ENCODE measurements around the gene TMEM86A. TPM values are rescaled to one million over a fixed set of nuclear protein-coding genes. Genes with fewer than 3 reads are reported as not detected.

The TMEM86A gene
- total and polyA plus RNA-seq, 2 of the 13 experiments (the other 11 are each of a cell fraction or from before 2014, with no cell fraction given), result 0.03 to 0.07 TPM

DNA sequence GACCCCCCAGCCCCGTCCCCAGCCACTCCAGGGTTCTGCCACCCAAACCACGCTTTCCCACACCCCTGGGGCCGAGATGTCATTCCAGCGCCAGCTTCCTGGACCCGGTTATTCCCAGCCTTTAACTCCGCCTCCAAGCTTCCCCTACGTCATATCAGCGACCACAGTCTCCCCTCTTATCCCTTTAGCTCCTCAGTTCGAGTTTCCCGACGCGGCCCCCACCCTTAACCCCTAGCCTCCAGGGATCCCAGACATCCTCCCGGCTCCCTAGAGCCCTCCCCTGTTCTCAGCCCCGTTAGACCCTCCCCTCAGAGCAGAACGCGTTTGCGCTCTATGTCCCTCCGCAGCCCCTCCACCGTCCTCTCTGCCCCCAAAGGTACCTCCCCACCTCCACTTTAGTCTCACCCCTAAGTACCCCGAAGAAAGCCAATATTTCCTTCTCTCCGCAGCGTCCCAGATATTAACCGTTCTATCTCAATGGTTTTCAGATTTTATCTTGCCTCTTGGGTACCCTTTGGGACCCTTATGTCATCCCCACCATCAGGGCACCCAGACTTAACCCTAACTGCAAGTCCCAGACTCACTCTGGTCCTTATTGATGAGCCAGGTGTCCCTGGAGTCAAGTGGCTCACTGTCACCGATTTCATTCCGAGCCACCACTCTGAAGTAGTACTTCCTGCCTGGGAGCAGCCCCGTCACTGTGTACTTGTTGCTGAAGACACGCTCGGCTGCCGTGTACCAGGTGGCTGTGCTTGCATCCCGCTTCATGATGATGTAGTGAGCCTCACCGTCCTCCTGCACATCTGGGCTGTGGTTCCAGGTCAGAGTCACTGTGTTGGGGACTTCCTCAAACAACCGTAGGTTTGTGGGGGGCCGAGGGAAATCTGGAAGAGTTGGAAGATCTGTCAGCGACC lies 8.0 kb downstream of the TMEM86A start:
- POLR2A ChIA-PET, result no interaction called here
- Histone ChIP-seq H3K4me1 (ENCODE audit: insufficient read depth, low read length) (no peaks in the 10 kb centered on the region), H3K4me2 (ENCODE audit: low read depth, low read length) (no peak overlapping the region), H3K27ac (ENCODE audit: extremely low read length, insufficient read depth, low read length) (no peak overlapping the region), H2AFZ (ENCODE audit: low read length) (no peak overlapping the region), H3K79me2 (ENCODE audit: insufficient read depth, low read length) (no peaks in the 10 kb centered on the region), H3K9me3 (ENCODE audit: low read length) (no peaks in the 10 kb centered on the region), H4K20me1 (ENCODE audit: insufficient read depth, low read length) (no peaks in the 10 kb centered on the region), H3K36me3 (replicated peaks in 1 of 2; ENCODE audit: control insufficient read depth in 1 of 2, insufficient read depth in 2 of 2, low read length in 2 of 2) (no peaks in the 10 kb centered on the region), H3K4me3 (replicated peaks in 1 of 3; ENCODE audit: insufficient read depth in 1 of 3, low read depth in 2 of 3, low read length in 3 of 3) (no peak overlapping the region), H3K27me3 (ENCODE audit: control insufficient read depth in 1 of 2, insufficient read depth in 2 of 2, low read length in 2 of 2) (peaks cover 1 to 72% of the 10 kb centered on the region in 2 experiments; a peak in 4 of 5 replicates), H3K9ac (ENCODE audit: insufficient read depth, low read depth, low read length) (no peak overlapping the region)
- WGBS (ENCODE audit: low lambda C conversion rate), result 29% methylated on average over 33 of the region's 34 CpGs
- BruUV-seq (replicated peaks), result no TSS peak
- FAIRE-seq, result no peak
- in situ Hi-C loops (cut with HindIII; ENCODE audit: extremely low pct_ligation_motif_present, low pct_unique_long_range_greater_than_20kb), result no loop called here
- TF ChIP-seq, protein P1, sequence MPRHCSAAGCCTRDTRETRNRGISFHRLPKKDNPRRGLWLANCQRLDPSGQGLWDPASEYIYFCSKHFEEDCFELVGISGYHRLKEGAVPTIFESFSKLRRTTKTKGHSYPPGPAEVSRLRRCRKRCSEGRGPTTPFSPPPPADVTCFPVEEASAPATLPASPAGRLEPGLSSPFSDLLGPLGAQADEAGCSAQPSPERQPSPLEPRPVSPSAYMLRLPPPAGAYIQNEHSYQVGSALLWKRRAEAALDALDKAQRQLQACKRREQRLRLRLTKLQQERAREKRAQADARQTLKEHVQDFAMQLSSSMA (CRISPR knock-in tag; IDR thresholded peaks at IDR 0.05), result no peak
- TF ChIP-seq CREB1 (IDR thresholded peaks at IDR 0.05) (peak; percentile 65), CREB1 (CRISPR knock-in tag; IDR thresholded peaks at IDR 0.05) (no peak), SALL1 (CRISPR knock-in tag; IDR thresholded peaks at IDR 0.05) (no peak)
- no peak for DNase-seq (ENCODE audit: low spot score)
- ATAC-seq, result no peak
- intact Hi-C loops (cut with micrococcal nuclease; ENCODE audit: unreplicated experiment), result no loop called here
- CTCF ChIA-PET (ENCODE audit: low intra/inter-chr PET ratio, low total read pairs), result no interaction called here

DNA sequence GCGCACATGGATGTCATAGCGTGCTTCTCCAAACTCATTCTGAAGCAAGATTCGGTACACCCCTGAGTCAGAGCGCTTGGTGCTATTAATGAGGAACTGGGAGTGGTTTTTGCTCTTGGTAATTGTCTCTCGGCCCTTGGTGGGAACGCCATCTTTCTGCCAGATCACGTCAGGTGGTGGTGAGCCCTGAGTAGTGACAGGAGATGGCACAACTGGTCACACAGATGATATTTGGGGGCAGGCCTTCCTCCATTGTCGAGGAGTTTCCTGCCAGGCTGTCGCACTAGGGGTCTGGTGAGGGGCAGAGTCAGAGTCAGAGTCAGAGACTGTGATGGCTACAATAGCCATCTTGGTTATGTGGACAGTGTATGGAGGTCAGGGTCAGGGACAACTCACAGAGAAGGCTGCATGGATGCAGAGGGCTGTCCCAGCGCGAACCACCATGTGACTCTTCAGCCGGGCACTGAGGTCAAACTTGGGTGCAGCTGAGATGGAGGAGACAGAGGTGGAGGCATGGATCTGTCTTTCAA lies 9.3 kb downstream of the TMEM86A start:
- Histone ChIP-seq H3K4me2 (ENCODE audit: low read depth, low read length) (no peak overlapping the region), H2AFZ (ENCODE audit: low read length) (no peak overlapping the region), H4K20me1 (ENCODE audit: insufficient read depth, low read length) (no peaks in the 10 kb centered on the region), H3K4me1 (ENCODE audit: insufficient read depth, low read length) (no peaks in the 10 kb centered on the region), H3K79me2 (ENCODE audit: insufficient read depth, low read length) (no peaks in the 10 kb centered on the region), H3K27me3 (ENCODE audit: control insufficient read depth in 1 of 2, insufficient read depth in 2 of 2, low read length in 2 of 2) (peaks cover 1 to 81% of the 10 kb centered on the region in 2 experiments), H3K9me3 (ENCODE audit: low read length) (no peaks in the 10 kb centered on the region), H3K9ac (ENCODE audit: insufficient read depth, low read depth, low read length) (no peak overlapping the region), H3K27ac (ENCODE audit: extremely low read length, insufficient read depth, low read length) (no peak overlapping the region), H3K36me3 (replicated peaks in 1 of 2; ENCODE audit: control insufficient read depth in 1 of 2, insufficient read depth in 2 of 2, low read length in 2 of 2) (no peaks in the 10 kb centered on the region), H3K4me3 (replicated peaks in 1 of 3; ENCODE audit: insufficient read depth in 1 of 3, low read depth in 2 of 3, low read length in 3 of 3) (no peak overlapping the region)
- no peak for ATAC-seq
- no peak for DNase-seq (ENCODE audit: low spot score)
- no TSS peak for BruUV-seq (replicated peaks)
- TF ChIP-seq STAG1 (CRISPR knock-in tag; IDR thresholded peaks at IDR 0.05) (no peak), FOXO1 (CRISPR knock-in tag; IDR thresholded peaks at IDR 0.05) (no peak), NR1H2 (CRISPR knock-in tag; IDR thresholded peaks at IDR 0.05; ENCODE audit: borderline replicate concordance, low read depth) (no peak), KAT7 (CRISPR knock-in tag; IDR thresholded peaks at IDR 0.05; ENCODE audit: borderline replicate concordance) (no peak)
- TF ChIP-seq, protein P2, sequence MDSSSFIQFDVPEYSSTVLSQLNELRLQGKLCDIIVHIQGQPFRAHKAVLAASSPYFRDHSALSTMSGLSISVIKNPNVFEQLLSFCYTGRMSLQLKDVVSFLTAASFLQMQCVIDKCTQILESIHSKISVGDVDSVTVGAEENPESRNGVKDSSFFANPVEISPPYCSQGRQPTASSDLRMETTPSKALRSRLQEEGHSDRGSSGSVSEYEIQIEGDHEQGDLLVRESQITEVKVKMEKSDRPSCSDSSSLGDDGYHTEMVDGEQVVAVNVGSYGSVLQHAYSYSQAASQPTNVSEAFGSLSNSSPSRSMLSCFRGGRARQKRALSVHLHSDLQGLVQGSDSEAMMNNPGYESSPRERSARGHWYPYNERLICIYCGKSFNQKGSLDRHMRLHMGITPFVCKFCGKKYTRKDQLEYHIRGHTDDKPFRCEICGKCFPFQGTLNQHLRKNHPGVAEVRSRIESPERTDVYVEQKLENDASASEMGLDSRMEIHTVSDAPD (CRISPR knock-in tag; IDR thresholded peaks at IDR 0.05), result no peak
- CTCF ChIA-PET (ENCODE audit: low intra/inter-chr PET ratio, low total read pairs), result no interaction called here
- 38% methylated on average over 9 of the region's 12 CpGs for WGBS (ENCODE audit: low lambda C conversion rate)
- intact Hi-C loops (cut with micrococcal nuclease; ENCODE audit: unreplicated experiment), result no loop called here
- in situ Hi-C loops (cut with HindIII; ENCODE audit: extremely low pct_ligation_motif_present, low pct_unique_long_range_greater_than_20kb), result no loop called here
- POLR2A ChIA-PET, result no interaction called here
- FAIRE-seq, result no peak
